BLaER1 treated with 17β-estradiol and CSF1 and Interleukin-3, amounts not matched to agents 10 nM and 100 nM (cell line): ENCODE measurements around the gene ATG7.

Source experiments
- H3K27ac ChIP-seq, 11 experiments: shearing (Covaris generic); formaldehyde crosslinking; 2 replicates each; pipeline ENCODE4 v1.8.1; 2022
- H3K27me3 ChIP-seq, 11 experiments: shearing (Covaris generic); formaldehyde crosslinking; 2 replicates each; pipeline ENCODE4 v1.8.1; 2022
- H3K36me3 ChIP-seq, 11 experiments: shearing (Covaris generic); formaldehyde crosslinking; 2 replicates each; pipeline ENCODE4 v1.8.1; 2022
- H3K4me1 ChIP-seq, 10 experiments: shearing (Covaris generic); formaldehyde crosslinking; 2 replicates each; pipeline ENCODE4 v1.8.1; 2022
- H3K4me2 ChIP-seq, 11 experiments: shearing (Covaris generic); formaldehyde crosslinking; 2 replicates each; pipeline ENCODE4 v1.8.1; 2022
- H3K4me3 ChIP-seq, 10 experiments: shearing (Covaris generic); formaldehyde crosslinking; 2 replicates each; pipeline ENCODE4 v1.8.1; 2022
- H3K9ac ChIP-seq, 11 experiments: shearing (Covaris generic); formaldehyde crosslinking; 2 replicates each; pipeline ENCODE4 v1.8.1; 2022
- H3K9me3 ChIP-seq, 11 experiments: shearing (Covaris generic); formaldehyde crosslinking; replicated peaks in 1 of 11; 2 replicates each; pipeline ENCODE4 v1.8.1; 2022
- H4K20me1 ChIP-seq, 11 experiments: shearing (Covaris generic); formaldehyde crosslinking; 2 replicates each; pipeline ENCODE4 v1.8.1; 2022
- Cebpa-rat ChIP-seq, 11 experiments: shearing (Covaris generic); IDR thresholded peaks; 2 replicates each; pipeline ENCODE4 v1.8.1; 2022

The ATG7 gene

DNA sequence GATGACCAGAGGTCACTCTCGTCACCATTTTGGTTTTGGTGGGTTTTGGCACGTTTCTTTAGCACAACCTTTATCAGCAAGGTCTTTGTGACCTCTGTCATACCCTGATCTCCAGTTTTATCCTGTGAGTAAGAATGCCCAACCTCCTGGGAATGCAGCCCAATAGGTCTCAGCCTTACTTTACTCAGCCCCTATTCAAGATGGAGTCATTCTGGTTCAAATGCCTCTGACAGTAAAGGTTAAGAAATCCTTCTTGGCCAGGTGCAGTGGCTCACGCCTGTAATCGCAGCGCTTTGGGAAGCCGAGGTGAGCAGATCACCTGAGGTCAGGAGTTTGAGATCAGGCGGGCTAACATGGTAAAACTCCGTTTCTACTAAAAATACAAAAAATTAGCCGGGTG is 3.2 kb upstream of the ATG7 start:
- H3K4me3 ChIP-seq, result no peak overlapping the region
- peaks cover 0 to 4% (median under 1%) of the 10 kb centered on the region in 11 experiments; a peak in 9 of 22 replicates for H3K36me3 ChIP-seq
- no peaks in the 10 kb centered on the region for H4K20me1 ChIP-seq
- no peaks in the 10 kb centered on the region for H3K9me3 ChIP-seq
- no peak overlapping the region for H3K27ac ChIP-seq
- H3K4me1 ChIP-seq, result peaks cover 13 to 17% (median 16%) of the 10 kb centered on the region in 10 experiments
- no peak for TF ChIP-seq Cebpa-rat (IDR thresholded peaks at IDR 0.05)
- no peak overlapping the region for H3K4me2 ChIP-seq
- H3K27me3 ChIP-seq, result no peaks in the 10 kb centered on the region
- no peak overlapping the region for H3K9ac ChIP-seq

DNA sequence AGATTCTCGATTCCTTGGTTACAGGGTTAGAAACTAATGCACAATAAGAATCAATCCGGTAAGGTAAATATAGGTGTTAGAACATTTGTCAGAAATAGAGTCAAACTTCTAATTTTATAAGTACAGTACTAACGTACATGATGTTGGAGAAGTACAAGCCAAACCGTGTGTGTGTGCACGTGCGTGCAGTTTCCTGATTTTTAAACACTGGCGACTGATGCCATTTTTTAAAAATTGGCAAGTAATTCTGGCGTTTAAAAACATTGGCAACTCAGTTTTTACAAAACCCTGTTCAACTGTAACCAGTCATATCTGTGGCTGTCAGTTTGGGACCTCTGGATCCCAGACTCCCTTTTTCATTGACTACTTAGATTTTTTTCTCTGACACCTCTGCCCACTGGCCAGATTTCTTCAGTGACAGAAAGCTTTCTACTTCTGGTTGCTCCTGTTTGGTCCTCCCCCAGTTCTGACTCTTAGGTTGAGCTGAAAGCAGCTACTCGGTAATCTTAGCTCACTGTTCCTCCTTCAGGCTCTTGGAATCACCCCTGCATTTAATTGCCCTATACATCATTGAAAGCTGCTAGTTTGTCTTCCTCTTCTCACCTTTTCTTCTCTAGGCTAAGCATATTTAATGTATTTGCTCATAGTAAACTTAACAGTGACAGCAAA is 843 bp downstream of the ATG7 start:
- Histone ChIP-seq H4K20me1 (no peaks in the 10 kb centered on the region), H3K9ac (peak overlapping the region; percentile 91 to 98 (median 96)), H3K9me3 (peaks cover 12 to 25% (median 18%) of the 10 kb centered on the region in 11 experiments; a peak in 21 of 22 replicates), H3K27ac (peak overlapping the region; percentile 91 to 98 (median 96)), H3K36me3 (peaks cover 22 to 42% (median 34%) of the 10 kb centered on the region in 11 experiments), H3K27me3 (no peaks in the 10 kb centered on the region), H3K4me1 (peaks cover 26 to 54% (median 39%) of the 10 kb centered on the region in 10 experiments), H3K4me3 (peak overlapping the region; percentile 77 to 93 (median 86)), H3K4me2 (peak overlapping the region; percentile 70 to 99 (median 86))
- TF ChIP-seq Cebpa-rat (IDR thresholded peaks at IDR 0.05), result no peak

- peak overlapping the region in 8 of 11 experiments; percentile 93 to 98 (median 96); a peak in 10 of 22 replicates for H3K9ac ChIP-seq
- peak overlapping the region; percentile 70 to 99 (median 86) for H3K4me2 ChIP-seq
- peak overlapping the region in 9 of 11 experiments; percentile 18 to 98 (median 96); a peak in 10 of 22 replicates for H3K27ac ChIP-seq
- H3K36me3 ChIP-seq, result peaks cover 27 to 50% (median 39%) of the 10 kb centered on the region in 11 experiments
- H3K4me3 ChIP-seq, result peak overlapping the region in 7 of 10 experiments; percentile 77 to 93 (median 84); a peak in 11 of 20 replicates
- no peaks in the 10 kb centered on the region for H3K27me3 ChIP-seq
- TF ChIP-seq Cebpa-rat (IDR thresholded peaks at IDR 0.05), result no peak
- H4K20me1 ChIP-seq, result peaks cover 0 to 3% (median 0%) of the 10 kb centered on the region in 11 experiments; a peak in 1 of 22 replicates
- peaks cover 12 to 25% (median 18%) of the 10 kb centered on the region in 11 experiments; a peak in 21 of 22 replicates for H3K9me3 ChIP-seq
- peaks cover 26 to 62% (median 45%) of the 10 kb centered on the region in 10 experiments for H3K4me1 ChIP-seq
These were observed 1.7 kb downstream of the ATG7 start for GRCh38 chr3:11273891-11274291.

DNA sequence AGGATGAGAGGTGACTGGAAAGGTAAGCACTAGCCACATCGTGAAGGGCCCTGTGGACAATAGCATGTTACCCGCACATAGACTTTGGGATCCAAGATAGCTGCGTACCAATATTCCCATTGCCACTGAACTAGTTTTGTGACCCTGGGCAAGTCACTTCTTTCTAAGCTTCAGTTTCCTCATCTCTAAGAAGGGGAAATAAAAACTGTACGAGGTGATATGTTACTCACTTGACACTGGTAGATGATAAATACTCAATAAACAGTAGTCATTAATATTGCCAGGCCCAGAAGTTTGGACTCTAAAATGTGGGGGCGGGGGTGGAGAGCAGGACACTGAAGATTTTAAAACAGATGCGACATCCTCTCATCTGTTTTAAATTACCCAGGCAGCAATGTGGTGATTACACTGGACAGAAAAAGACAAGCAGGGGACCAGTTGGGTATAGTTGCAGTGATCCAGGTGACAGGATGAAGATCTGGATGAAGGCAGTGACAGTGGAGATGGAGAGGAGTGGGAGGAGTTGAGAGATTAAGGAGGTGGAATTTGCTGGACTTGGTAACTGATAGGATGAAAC is 2.5 kb downstream of the ATG7 start:
- peak overlapping the region in 2 of 11 experiments; percentile 24 to 97; a peak in 1 of 22 replicates for H3K9ac ChIP-seq
- peaks cover 26 to 70% (median 53%) of the 10 kb centered on the region in 10 experiments for H3K4me1 ChIP-seq
- no peak for TF ChIP-seq Cebpa-rat (IDR thresholded peaks at IDR 0.05)
- peaks cover 0 to 7% (median 0%) of the 10 kb centered on the region in 11 experiments; a peak in 1 of 22 replicates for H4K20me1 ChIP-seq
- H3K4me2 ChIP-seq, result peak overlapping the region in 10 of 11 experiments; percentile 70 to 99 (median 86); a peak in 16 of 22 replicates
- H3K4me3 ChIP-seq, result peak overlapping the region in 3 of 10 experiments; percentile 20 to 84 (median 77); a peak in 2 of 20 replicates
- no peaks in the 10 kb centered on the region for H3K27me3 ChIP-seq
- H3K27ac ChIP-seq, result peak overlapping the region in 7 of 11 experiments; percentile 15 to 96 (median 38); a peak in 10 of 22 replicates
- H3K9me3 ChIP-seq, result peaks cover 12 to 25% (median 18%) of the 10 kb centered on the region in 11 experiments; a peak in 21 of 22 replicates
- peaks cover 30 to 56% (median 44%) of the 10 kb centered on the region in 11 experiments for H3K36me3 ChIP-seq

GRCh38 chr3:11275926-11276325 is 3.7 kb downstream of the ATG7 start:
- Histone ChIP-seq H3K4me1 (peaks cover 26 to 82% (median 54%) of the 10 kb centered on the region in 10 experiments), H4K20me1 (peaks cover 0 to 7% (median 0%) of the 10 kb centered on the region in 11 experiments; a peak in 4 of 22 replicates), H3K4me2 (peak overlapping the region in 10 of 11 experiments; percentile 17 to 99 (median 82); a peak in 19 of 22 replicates), H3K4me3 (peak overlapping the region in 1 of 10 experiments; percentile 13; a peak in 1 of 20 replicates), H3K36me3 (peaks cover 41 to 69% (median 57%) of the 10 kb centered on the region in 11 experiments), H3K27me3 (no peaks in the 10 kb centered on the region), H3K9ac (peak overlapping the region in 1 of 11 experiments; percentile 14; a peak in 2 of 22 replicates), H3K9me3 (peaks cover 12 to 25% (median 18%) of the 10 kb centered on the region in 11 experiments; a peak in 21 of 22 replicates), H3K27ac (peak overlapping the region in 6 of 11 experiments; percentile 8 to 30 (median 21); a peak in 8 of 22 replicates)
- TF ChIP-seq Cebpa-rat (IDR thresholded peaks at IDR 0.05), result no peak

GRCh38 chr3:11276901-11277300 is 4.7 kb downstream of the ATG7 start:
- Histone ChIP-seq H3K36me3 (peaks cover 49 to 79% (median 66%) of the 10 kb centered on the region in 11 experiments), H3K4me1 (peaks cover 22 to 88% (median 52%) of the 10 kb centered on the region in 10 experiments), H3K9me3 (peaks cover 12 to 25% (median 18%) of the 10 kb centered on the region in 11 experiments; a peak in 21 of 22 replicates), H4K20me1 (peaks cover 0 to 7% (median 0%) of the 10 kb centered on the region in 11 experiments; a peak in 4 of 22 replicates), H3K27ac (no peak overlapping the region), H3K4me2 (peak overlapping the region in 2 of 11 experiments; percentile 87 to 99; a peak in 3 of 22 replicates), H3K4me3 (peak overlapping the region in 1 of 10 experiments; percentile 10; a peak in 1 of 20 replicates), H3K9ac (no peak overlapping the region), H3K27me3 (no peaks in the 10 kb centered on the region)
- no peak for TF ChIP-seq Cebpa-rat (IDR thresholded peaks at IDR 0.05)

- H3K9me3 ChIP-seq, result peaks cover 2 to 4% (median 3%) of the 10 kb centered on the region in 11 experiments; a peak in 21 of 22 replicates
- H3K36me3 ChIP-seq, result peaks cover 43 to 93% (median 76%) of the 10 kb centered on the region in 11 experiments
- no peak overlapping the region for H3K4me3 ChIP-seq
- no peaks in the 10 kb centered on the region for H3K27me3 ChIP-seq
- peak overlapping the region in 6 of 11 experiments; percentile 1 to 93 (median 48); a peak in 9 of 22 replicates for H3K4me2 ChIP-seq
- peaks cover 0 to 7% (median 0%) of the 10 kb centered on the region in 11 experiments; a peak in 4 of 22 replicates for H4K20me1 ChIP-seq
- H3K4me1 ChIP-seq, result peaks cover 25 to 99% (median 63%) of the 10 kb centered on the region in 10 experiments
- H3K27ac ChIP-seq, result peak overlapping the region in 9 of 11 experiments; percentile 16 to 71 (median 29); a peak in 11 of 22 replicates
- H3K9ac ChIP-seq, result peak overlapping the region in 2 of 11 experiments; percentile 14 to 45; a peak in 2 of 22 replicates
- no peak for TF ChIP-seq Cebpa-rat (IDR thresholded peaks at IDR 0.05)
These were observed 10.3 kb downstream of the ATG7 start for GRCh38 chr3:11282250-11283138.
